Measurements from ENCODE around the gene GTF2IRD1. TPM values are rescaled to one million over a fixed set of nuclear protein-coding genes. Genes with fewer than 3 reads are reported as not detected.

The GTF2IRD1 gene
- total and polyA plus RNA-seq, 9 of the 15 experiments (the other 6 are each of a cell fraction or from before 2014, with no cell fraction given): 9.1 to 30.2 (median 14.0) TPM

DNA sequence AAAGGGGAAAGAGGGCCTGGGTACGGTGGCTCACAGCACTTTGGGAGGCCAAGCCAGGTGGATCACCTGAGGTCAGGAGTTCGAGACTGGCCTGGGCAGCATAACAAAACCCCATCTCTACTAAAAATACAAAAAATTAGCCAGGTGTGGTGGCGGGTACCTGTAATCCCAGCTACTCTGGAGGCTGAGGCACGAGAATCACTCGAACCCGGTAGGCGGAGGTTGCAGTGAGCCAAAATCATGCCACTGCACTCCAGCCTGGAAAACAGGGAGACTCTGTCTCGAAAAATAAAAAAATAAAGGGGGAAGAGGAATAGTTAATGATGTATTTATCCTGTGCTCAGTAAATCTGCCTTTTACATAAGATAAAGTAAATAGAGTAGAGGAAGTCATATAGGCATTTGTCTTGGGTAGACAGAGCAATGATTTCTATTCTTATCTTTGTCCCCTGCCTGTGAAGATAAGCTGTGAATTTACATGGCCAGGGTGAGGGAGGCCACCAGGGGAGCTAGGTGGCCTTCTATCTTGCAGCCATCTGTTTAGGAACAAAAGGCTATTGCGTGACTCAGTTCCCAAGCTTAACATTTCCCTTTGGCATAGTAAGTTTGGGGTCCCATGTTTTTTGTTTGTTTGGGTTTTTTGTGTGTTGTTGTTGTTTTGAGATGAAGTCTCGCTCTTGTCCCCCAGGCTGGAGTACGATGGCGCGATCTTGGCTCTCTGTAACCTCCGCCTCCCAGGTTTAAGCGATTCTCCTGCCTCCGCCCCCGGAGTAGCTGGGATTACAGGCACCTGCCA is 130.7 kb downstream of the GTF2IRD1 start (continued):
- TF ChIP-seq, protein P1, sequence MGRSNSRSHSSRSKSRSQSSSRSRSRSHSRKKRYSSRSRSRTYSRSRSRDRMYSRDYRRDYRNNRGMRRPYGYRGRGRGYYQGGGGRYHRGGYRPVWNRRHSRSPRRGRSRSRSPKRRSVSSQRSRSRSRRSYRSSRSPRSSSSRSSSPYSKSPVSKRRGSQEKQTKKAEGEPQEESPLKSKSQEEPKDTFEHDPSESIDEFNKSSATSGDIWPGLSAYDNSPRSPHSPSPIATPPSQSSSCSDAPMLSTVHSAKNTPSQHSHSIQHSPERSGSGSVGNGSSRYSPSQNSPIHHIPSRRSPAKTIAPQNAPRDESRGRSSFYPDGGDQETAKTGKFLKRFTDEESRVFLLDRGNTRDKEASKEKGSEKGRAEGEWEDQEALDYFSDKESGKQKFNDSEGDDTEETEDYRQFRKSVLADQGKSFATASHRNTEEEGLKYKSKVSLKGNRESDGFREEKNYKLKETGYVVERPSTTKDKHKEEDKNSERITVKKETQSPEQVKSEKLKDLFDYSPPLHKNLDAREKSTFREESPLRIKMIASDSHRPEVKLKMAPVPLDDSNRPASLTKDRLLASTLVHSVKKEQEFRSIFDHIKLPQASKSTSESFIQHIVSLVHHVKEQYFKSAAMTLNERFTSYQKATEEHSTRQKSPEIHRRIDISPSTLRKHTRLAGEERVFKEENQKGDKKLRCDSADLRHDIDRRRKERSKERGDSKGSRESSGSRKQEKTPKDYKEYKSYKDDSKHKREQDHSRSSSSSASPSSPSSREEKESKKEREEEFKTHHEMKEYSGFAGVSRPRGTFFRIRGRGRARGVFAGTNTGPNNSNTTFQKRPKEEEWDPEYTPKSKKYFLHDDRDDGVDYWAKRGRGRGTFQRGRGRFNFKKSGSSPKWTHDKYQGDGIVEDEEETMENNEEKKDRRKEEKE (IDR thresholded peaks at IDR 0.05; ENCODE audit: borderline replicate concordance in 1 of 2, control insufficient read depth in 1 of 2, low read depth in 2 of 2, low read length in 1 of 2): no peak
- TF ChIP-seq CCNT2 (IDR thresholded peaks at IDR 0.05; ENCODE audit: borderline replicate concordance, extremely low read depth, insufficient read length, low read depth, low read length): peak; percentile 83
- no peak for TF ChIP-seq ZZZ3 (IDR thresholded peaks at IDR 0.05)
- TF ChIP-seq ZNF586 (CRISPR knock-in tag; conservative IDR thresholded peaks at IDR 0.05): no peak
- TF ChIP-seq MXI1 (IDR thresholded peaks at IDR 0.05; ENCODE audit: low read depth, low read length): no peak
- peak in 1 of 2 experiments; percentile 55; a peak in 2 of 4 replicates for TF ChIP-seq MAZ (CRISPR knock-in tag; conservative IDR thresholded peaks at IDR 0.05 in 1 of 2, IDR thresholded peaks at IDR 0.05 in 1 of 2)
- TF ChIP-seq, protein P2, sequence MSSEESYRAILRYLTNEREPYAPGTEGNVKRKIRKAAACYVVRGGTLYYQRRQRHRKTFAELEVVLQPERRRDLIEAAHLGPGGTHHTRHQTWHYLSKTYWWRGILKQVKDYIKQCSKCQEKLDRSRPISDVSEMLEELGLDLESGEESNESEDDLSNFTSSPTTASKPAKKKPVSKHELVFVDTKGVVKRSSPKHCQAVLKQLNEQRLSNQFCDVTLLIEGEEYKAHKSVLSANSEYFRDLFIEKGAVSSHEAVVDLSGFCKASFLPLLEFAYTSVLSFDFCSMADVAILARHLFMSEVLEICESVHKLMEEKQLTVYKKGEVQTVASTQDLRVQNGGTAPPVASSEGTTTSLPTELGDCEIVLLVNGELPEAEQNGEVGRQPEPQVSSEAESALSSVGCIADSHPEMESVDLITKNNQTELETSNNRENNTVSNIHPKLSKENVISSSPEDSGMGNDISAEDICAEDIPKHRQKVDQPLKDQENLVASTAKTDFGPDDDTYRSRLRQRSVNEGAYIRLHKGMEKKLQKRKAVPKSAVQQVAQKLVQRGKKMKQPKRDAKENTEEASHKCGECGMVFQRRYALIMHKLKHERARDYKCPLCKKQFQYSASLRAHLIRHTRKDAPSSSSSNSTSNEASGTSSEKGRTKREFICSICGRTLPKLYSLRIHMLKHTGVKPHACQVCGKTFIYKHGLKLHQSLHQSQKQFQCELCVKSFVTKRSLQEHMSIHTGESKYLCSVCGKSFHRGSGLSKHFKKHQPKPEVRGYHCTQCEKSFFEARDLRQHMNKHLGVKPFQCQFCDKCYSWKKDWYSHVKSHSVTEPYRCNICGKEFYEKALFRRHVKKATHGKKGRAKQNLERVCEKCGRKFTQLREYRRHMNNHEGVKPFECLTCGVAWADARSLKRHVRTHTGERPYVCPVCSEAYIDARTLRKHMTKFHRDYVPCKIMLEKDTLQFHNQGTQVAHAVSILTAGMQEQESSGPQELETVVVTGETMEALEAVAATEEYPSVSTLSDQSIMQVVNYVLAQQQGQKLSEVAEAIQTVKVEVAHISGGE (CRISPR knock-in tag; IDR thresholded peaks at IDR 0.05): peak in 1 of 3 experiments; percentile 80; a peak in 2 of 6 replicates
- peak; percentile 55; the same call in 1 of the 2 replicates for TF ChIP-seq LEF1 (IDR thresholded peaks at IDR 0.05)
- TF ChIP-seq KLF6 (CRISPR knock-in tag; IDR thresholded peaks at IDR 0.05; ENCODE audit: borderline replicate concordance): peak; percentile 19; the same call in 1 of the 2 replicates
- TF ChIP-seq BHLHE40 (IDR thresholded peaks at IDR 0.05; ENCODE audit: low read length): peak; percentile 45
- TF ChIP-seq DNMT1 (IDR thresholded peaks at IDR 0.05): no peak
- no peak for TF ChIP-seq CHD2 (IDR thresholded peaks at IDR 0.05; ENCODE audit: low read depth, low read length)
- TF ChIP-seq RNF2 (IDR thresholded peaks at IDR 0.05): peak; percentile 33; the same call in 1 of the 2 replicates
- no peak for TF ChIP-seq NONO (IDR thresholded peaks at IDR 0.05; ENCODE audit: low read depth in 2 of 2, low read length in 1 of 2)
- TF ChIP-seq KLF16 (IDR thresholded peaks at IDR 0.05): peak; percentile 94
- TF ChIP-seq, protein P3, sequence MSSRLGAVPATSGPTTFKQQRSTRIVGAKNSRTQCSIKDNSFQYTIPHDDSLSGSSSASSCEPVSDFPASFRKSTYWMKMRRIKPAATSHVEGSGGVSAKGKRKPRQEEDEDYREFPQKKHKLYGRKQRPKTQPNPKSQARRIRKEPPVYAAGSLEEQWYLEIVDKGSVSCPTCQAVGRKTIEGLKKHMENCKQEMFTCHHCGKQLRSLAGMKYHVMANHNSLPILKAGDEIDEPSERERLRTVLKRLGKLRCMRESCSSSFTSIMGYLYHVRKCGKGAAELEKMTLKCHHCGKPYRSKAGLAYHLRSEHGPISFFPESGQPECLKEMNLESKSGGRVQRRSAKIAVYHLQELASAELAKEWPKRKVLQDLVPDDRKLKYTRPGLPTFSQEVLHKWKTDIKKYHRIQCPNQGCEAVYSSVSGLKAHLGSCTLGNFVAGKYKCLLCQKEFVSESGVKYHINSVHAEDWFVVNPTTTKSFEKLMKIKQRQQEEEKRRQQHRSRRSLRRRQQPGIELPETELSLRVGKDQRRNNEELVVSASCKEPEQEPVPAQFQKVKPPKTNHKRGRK (tag; IDR thresholded peaks at IDR 0.05): no peak
- TF ChIP-seq RAD21 (CRISPR knock-in tag; conservative IDR thresholded peaks at IDR 0.05 in 1 of 2, IDR thresholded peaks at IDR 0.05 in 1 of 2): peak; percentile 45 to 58
- no peak for TF ChIP-seq NR2C1 (IDR thresholded peaks at IDR 0.05)
- 0 out of 2 replicates have a peak, but pooled peaks have one; percentile 24 for TF ChIP-seq NR2C1 (tag; IDR thresholded peaks at IDR 0.05)
